ENCODE results near the gene RPS28.

RPS28 gene

DNA sequence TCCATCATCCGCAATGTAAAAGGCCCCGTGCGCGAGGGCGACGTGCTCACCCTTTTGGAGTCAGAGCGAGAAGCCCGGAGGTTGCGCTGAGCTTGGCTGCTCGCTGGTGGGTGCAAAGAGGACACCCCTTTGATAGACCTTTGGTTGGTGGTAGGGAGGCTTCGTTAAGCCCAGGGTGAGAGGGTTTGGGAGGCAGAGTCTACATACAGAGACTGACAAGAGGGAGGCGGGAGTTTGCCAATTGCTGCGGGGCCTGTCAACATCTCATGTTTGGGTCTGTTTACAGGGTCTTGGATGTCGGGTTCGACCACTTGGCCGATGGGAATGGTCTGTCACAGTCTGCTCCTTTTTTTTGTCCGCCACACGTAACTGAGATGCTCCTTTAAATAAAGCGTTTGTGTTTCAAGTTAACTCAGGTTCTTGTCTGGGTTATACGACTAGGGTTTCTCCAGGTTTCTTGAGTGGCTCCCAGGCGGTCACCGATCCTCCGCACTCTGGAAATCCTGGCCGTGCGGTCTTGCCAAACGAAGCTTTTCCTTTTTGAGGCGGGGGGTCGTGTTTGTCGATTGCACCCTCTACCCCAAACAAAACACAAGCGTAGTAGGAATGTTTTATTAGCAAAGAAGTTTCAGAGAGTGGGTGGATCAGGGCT, 816 bp downstream of the RPS28 start:
- POLR2A ChIA-PET: interaction anchor here (0.6 to 2.3 kb wide), 5 partner anchors 11 to 129 kb away, joined by 3 to 16 read pairs (median 3); no protein-coding TSS in a partner anchor
- no peak for DNase-seq (ENCODE audit: extremely low spot score)
- CTCF ChIA-PET: interaction anchor here (2.0 to 2.5 kb wide), 2 partner anchors 12 to 32 kb away, joined by 7 to 11 read pairs; no protein-coding TSS in a partner anchor
- TF ChIP-seq, protein P1, sequence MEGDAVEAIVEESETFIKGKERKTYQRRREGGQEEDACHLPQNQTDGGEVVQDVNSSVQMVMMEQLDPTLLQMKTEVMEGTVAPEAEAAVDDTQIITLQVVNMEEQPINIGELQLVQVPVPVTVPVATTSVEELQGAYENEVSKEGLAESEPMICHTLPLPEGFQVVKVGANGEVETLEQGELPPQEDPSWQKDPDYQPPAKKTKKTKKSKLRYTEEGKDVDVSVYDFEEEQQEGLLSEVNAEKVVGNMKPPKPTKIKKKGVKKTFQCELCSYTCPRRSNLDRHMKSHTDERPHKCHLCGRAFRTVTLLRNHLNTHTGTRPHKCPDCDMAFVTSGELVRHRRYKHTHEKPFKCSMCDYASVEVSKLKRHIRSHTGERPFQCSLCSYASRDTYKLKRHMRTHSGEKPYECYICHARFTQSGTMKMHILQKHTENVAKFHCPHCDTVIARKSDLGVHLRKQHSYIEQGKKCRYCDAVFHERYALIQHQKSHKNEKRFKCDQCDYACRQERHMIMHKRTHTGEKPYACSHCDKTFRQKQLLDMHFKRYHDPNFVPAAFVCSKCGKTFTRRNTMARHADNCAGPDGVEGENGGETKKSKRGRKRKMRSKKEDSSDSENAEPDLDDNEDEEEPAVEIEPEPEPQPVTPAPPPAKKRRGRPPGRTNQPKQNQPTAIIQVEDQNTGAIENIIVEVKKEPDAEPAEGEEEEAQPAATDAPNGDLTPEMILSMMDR (IDR thresholded peaks at IDR 0.05; ENCODE audit: control extremely low read depth, extremely low read depth, low read depth, missing control alignments): no peak

DNA sequence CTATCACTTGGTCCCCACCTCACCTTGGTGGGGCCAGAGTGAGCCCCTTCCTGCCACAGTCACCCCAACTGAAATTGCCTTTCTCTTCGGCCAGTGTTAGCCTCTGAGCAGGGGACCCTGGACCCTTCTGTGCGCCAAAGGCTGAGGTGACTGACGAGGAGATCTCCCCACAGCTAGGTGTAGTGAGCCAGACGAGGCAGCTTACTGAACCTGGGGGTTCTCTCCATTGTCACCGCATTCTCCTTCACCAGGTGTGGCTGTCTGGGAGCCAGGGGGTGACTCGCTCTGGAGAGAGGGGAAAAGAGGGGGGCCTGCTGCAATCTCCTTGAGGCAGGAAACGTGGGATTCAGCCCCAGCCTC, 1.3 kb downstream of the RPS28 start:
- TF ChIP-seq, protein P1 (IDR thresholded peaks at IDR 0.05; ENCODE audit: control extremely low read depth, extremely low read depth, low read depth, missing control alignments): no peak
- ChIA-PET CTCF (interaction anchor here (2.5 kb wide), 1 partner anchor 31 kb away, joined by 11 read pairs; no protein-coding TSS in a partner anchor), POLR2A (interaction anchor here (0.6 to 2.3 kb wide), 3 partner anchors 12 to 55 kb away, joined by 3 to 16 read pairs (median 5); no protein-coding TSS in a partner anchor)
- DNase-seq (ENCODE audit: extremely low spot score): no peak

DNA sequence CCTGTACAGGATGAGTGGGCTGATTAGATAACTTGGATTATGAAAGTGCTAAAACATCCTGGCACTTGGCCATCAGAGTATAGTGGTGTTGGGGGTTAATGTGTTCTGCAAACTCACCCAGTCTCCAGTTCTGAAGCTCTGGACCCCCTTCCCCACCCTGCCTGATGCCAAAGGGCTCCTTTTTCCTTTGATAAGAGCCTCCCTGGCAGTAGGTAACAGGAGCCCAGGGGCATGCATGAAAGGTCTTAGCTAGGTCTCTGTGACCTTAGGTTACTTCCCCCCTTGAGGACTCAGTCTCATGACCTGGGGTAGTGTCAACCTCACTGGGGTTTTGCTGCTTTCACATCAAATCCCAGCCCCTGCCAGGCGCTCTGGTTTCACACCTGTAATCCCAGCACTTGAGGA, 2.5 kb downstream of the RPS28 start:
- DNase-seq (ENCODE audit: extremely low spot score): no peak
- ChIA-PET POLR2A (interaction anchor here (0.6 to 2.3 kb wide), 4 partner anchors 11 to 87 kb away, joined by 3 to 16 read pairs (median 5); no protein-coding TSS in a partner anchor), CTCF (interaction anchor here (1.3 to 2.5 kb wide), 2 partner anchors 11 to 30 kb away, joined by 4 to 11 read pairs; no protein-coding TSS in a partner anchor)
- TF ChIP-seq, protein P1 (IDR thresholded peaks at IDR 0.05; ENCODE audit: control extremely low read depth, extremely low read depth, low read depth, missing control alignments): no peak

DNA sequence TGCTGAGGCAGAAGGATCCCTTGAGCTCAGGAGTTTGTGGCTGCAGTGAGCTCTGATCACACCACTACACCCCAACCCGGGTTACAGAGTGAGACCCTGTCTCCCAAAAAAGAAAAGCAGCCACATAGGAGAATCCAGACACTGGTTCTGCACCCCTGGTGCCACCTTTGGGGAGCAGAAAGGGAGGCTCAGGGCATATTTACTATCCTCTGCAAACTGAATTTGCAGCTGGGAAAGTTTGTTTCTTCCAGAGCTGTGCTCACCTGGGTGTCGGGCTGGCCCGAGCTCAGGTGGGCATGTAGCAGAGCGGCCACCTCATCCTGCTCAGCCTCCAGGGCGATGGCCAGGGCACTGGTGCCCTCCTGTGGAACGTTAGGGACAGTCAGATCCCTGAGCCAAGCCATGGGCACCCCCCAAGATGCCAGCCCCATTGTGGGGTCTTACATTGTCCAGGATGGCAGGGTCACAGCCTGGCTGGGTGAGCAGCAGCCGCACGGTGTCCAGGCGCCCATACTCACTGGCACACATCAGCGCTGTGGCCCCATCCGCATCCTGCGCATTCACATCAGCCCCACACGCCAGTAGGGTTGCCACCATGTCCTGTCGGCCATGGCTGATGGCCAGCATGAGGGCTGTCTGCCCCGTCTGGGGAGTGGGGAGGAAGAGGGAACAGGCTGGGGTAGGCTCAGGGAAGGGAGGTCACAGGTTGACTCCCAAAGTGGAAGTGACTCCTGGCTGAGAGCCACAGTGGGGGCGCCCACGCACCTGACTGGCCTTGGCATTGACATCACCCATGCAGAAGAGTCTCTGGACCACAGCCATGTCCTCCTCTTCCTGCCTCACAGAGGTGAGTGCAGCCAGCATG, 3.1 kb downstream of the RPS28 start:
- ChIA-PET POLR2A (interaction anchor here (0.6 to 2.3 kb wide), 4 partner anchors 10 to 86 kb away, joined by 3 to 16 read pairs (median 5); no protein-coding TSS in a partner anchor), CTCF (interaction anchor here (1.3 to 2.5 kb wide), 2 partner anchors 10 to 29 kb away, joined by 4 to 11 read pairs; no protein-coding TSS in a partner anchor)
- DNase-seq (ENCODE audit: extremely low spot score): no peak
- TF ChIP-seq, protein P1 (IDR thresholded peaks at IDR 0.05; ENCODE audit: control extremely low read depth, extremely low read depth, low read depth, missing control alignments): no peak

DNA sequence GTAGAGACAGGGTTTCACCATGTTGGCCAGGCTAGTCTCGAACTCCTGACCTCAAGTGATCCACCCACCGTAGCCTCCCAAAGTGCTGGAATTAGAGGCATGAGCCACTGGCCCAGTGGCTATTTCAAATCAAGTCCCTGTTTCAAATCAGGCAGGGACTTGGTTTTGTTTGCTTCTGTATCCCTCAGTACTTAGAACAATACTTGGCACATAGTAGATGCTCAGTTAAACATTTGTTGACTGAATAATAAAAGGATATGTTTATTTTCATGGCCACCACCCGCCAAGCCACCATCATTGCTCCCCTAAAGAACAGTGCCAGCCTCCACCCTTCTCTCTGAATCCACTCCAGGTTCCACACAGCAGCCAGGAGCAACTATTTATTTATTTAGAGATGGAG, 4.2 kb downstream of the RPS28 start:
- ChIA-PET POLR2A (interaction anchor here (0.6 to 0.7 kb wide), 2 partner anchors 154 to 169 kb away, joined by 3 to 6 read pairs; no protein-coding TSS in a partner anchor), CTCF (no interaction called here)
- TF ChIP-seq, protein P1 (IDR thresholded peaks at IDR 0.05; ENCODE audit: control extremely low read depth, extremely low read depth, low read depth, missing control alignments): no peak
- no peak for DNase-seq (ENCODE audit: extremely low spot score)

DNA sequence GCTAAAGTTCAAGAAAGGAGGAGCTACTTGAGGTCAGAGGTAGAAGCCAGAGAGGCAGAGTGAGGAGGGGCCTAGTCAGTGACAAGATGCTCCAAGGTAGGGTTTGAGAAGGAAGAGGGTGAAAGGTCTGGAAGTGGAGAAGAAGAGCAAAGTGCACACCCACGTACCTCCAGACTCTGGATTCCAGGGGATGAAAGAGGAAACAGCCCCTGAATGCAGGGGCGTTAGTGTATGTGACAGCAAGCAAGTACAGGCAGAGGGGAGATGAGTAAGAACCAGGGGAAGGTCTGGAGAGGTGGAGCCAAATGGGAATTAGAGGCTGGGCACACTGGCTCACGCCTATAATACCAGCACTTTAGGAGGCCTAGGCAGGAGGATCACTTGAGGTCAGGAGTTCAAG, 8.7 kb downstream of the RPS28 start:
- ChIA-PET CTCF (interaction anchor here (4.3 kb wide), 1 partner anchor 24 kb away, joined by 27 read pairs; no protein-coding TSS in a partner anchor), POLR2A (no interaction called here)
- DNase-seq (ENCODE audit: extremely low spot score): no peak
- TF ChIP-seq, protein P1 (IDR thresholded peaks at IDR 0.05; ENCODE audit: control extremely low read depth, extremely low read depth, low read depth, missing control alignments): no peak

Data from GM10248 (cell line).